ENCODE measurements around the gene RAPGEF4. TPM values are rescaled to one million over a fixed set of nuclear protein-coding genes. Genes with fewer than 3 reads are reported as not detected.

The RAPGEF4 gene
- total RNA-seq, 1 experiment from 2014 or later, result 2.2 TPM

- no peak for TF ChIP-seq ATF1 (CRISPR knock-in tag; IDR thresholded peaks at IDR 0.05)
- no peak for TF ChIP-seq SP1 (CRISPR knock-in tag; conservative IDR thresholded peaks at IDR 0.05)
- TF ChIP-seq NFATC4 (CRISPR knock-in tag; IDR thresholded peaks at IDR 0.05), result no peak
- no peak for TF ChIP-seq TEAD4 (CRISPR knock-in tag; IDR thresholded peaks at IDR 0.05)
- no peak for TF ChIP-seq FOXK1 (CRISPR knock-in tag; IDR thresholded peaks at IDR 0.05)
Observed at GRCh38 chr2:173040729-173041128, 305.1 kb downstream of the RAPGEF4 start (continued).

- ChIA-PET POLR2A (no interaction called here), CTCF (interaction anchor here (0.6 to 2.0 kb wide), 2 partner anchors 16 to 576 kb away, joined by 3 to 9 read pairs; no protein-coding TSS in a partner anchor)
- Mint-ChIP-seq H3K36me3 (no peaks in the 10 kb centered on the region), H3K4me3 (no peak overlapping the region), H3K27me3 (ENCODE audit: low read depth) (no peaks in the 10 kb centered on the region), H3K4me1 (0 out of 2 replicates have a peak, but pooled peaks cover 3% of the 10 kb centered on the region), H3K27ac (0 out of 2 replicates have a peak overlapping the region, but pooled peaks have one; percentile 9), H3K9me3 (no peaks in the 10 kb centered on the region)
- ATAC-seq, result no peak
- TF ChIP-seq STAT6 (CRISPR knock-in tag; conservative IDR thresholded peaks at IDR 0.05; ENCODE audit: low read depth) (no peak), HMGA2 (CRISPR knock-in tag; IDR thresholded peaks at IDR 0.05) (no peak), CREM (CRISPR knock-in tag; IDR thresholded peaks at IDR 0.05) (no peak), CBFB (CRISPR knock-in tag; IDR thresholded peaks at IDR 0.05; ENCODE audit: low read depth) (no peak), PREB (CRISPR knock-in tag; IDR thresholded peaks at IDR 0.05; ENCODE audit: borderline replicate concordance) (no peak), TEAD1 (CRISPR knock-in tag; IDR thresholded peaks at IDR 0.05) (no peak), TCF7 (CRISPR knock-in tag; IDR thresholded peaks at IDR 0.05; ENCODE audit: low read depth) (no peak)
- no peak for DNase-seq (ENCODE audit: low spot score)
Observed at GRCh38 chr2:173043476-173043875, 307.8 kb downstream of the RAPGEF4 start.

- ATAC-seq (peak; percentile 48; the same call in 1 of the 2 replicates), DNase-seq (ENCODE audit: low spot score) (no peak)
- ChIA-PET CTCF (interaction anchor here (0.6 to 2.0 kb wide), 7 partner anchors 12 to 1946 kb away, joined by 3 to 9 read pairs (median 4); no protein-coding TSS in a partner anchor), POLR2A (no interaction called here)
- Mint-ChIP-seq H3K27ac (no peak overlapping the region), H3K27me3 (ENCODE audit: low read depth) (no peaks in the 10 kb centered on the region), H3K9me3 (no peaks in the 10 kb centered on the region), H3K4me1 (0 out of 2 replicates have a peak, but pooled peaks cover 3% of the 10 kb centered on the region), H3K36me3 (no peaks in the 10 kb centered on the region), H3K4me3 (no peak overlapping the region)
- TF ChIP-seq TP53 (CRISPR knock-in tag; IDR thresholded peaks at IDR 0.05), result no peak
- no peak for TF ChIP-seq TCF7 (CRISPR knock-in tag; IDR thresholded peaks at IDR 0.05; ENCODE audit: low read depth)
- no peak for TF ChIP-seq ZBTB43 (CRISPR knock-in tag; IDR thresholded peaks at IDR 0.05)
- TF ChIP-seq CREB1 (CRISPR knock-in tag; IDR thresholded peaks at IDR 0.05), result no peak
- TF ChIP-seq NFYB (CRISPR knock-in tag; conservative IDR thresholded peaks at IDR 0.05; ENCODE audit: low read depth), result no peak
- no peak for TF ChIP-seq ATF2 (CRISPR knock-in tag; IDR thresholded peaks at IDR 0.05; ENCODE audit: borderline replicate concordance, low read depth)
- TF ChIP-seq IRF2 (CRISPR knock-in tag; IDR thresholded peaks at IDR 0.05; ENCODE audit: borderline replicate concordance, low read depth), result no peak
- TF ChIP-seq ELF4 (CRISPR knock-in tag; IDR thresholded peaks at IDR 0.05; ENCODE audit: low read depth), result no peak
- no peak for TF ChIP-seq SOX15 (CRISPR knock-in tag; IDR thresholded peaks at IDR 0.05)
- no peak for TF ChIP-seq ZNF232 (CRISPR knock-in tag; IDR thresholded peaks at IDR 0.05)
- no peak for TF ChIP-seq MXD4 (CRISPR knock-in tag; IDR thresholded peaks at IDR 0.05; ENCODE audit: borderline replicate concordance)
- TF ChIP-seq ZNF396 (CRISPR knock-in tag; IDR thresholded peaks at IDR 0.05; ENCODE audit: borderline replicate concordance), result no peak
- TF ChIP-seq PRRX2 (CRISPR knock-in tag; IDR thresholded peaks at IDR 0.05), result no peak
- no peak for TF ChIP-seq USF2 (CRISPR knock-in tag; IDR thresholded peaks at IDR 0.05)
- no peak for TF ChIP-seq PREB (CRISPR knock-in tag; IDR thresholded peaks at IDR 0.05; ENCODE audit: borderline replicate concordance)
- no peak for TF ChIP-seq SMAD4 (CRISPR knock-in tag; IDR thresholded peaks at IDR 0.05)
Observed at GRCh38 chr2:173043897-173044519, 308.4 kb downstream of the RAPGEF4 start.
